ENCODE data around the gene ACAN. TPM values are rescaled to one million over a fixed set of nuclear protein-coding genes. Genes with fewer than 3 reads are reported as not detected.

The ACAN gene
- total and polyA plus RNA-seq, 2 of the 8 experiments (the other 6 are each of a cell fraction or from before 2014, with no cell fraction given): 0.71 to 0.73 TPM

DNA sequence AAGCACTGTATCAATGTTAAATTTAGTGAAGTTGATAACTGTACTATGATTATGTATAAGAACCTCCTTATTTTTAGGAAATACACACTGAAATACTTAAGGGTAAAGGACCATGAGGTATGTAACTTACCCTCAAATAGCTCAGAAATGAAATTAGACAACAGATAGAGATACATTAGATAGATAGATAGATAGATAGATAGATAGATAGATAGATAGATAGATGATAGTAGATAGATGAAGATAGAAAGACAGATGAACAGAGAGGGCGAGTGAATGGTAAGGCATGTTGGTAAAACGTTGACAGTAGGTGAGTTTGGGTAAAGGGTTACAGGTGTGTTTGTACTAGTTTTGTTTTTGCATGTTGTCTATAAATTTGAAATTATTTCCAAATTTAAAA lies 38.0 kb upstream of the ACAN start:
- no peak overlapping the region for H3K56ac ChIP-seq (replicated peaks; ENCODE audit: insufficient read length, low read depth, low read length)
- POLR2A ChIA-PET (ENCODE audit: partially characterized antibody): interaction anchor here (1.0 to 1.8 kb wide), 2 partner anchors 12 to 27 kb away, joined by 3 to 5 read pairs; no protein-coding TSS in a partner anchor
- no peak overlapping the region for H3K4ac ChIP-seq (replicated peaks; ENCODE audit: insufficient read length, low read depth, low read length)
- H3K23me2 ChIP-seq (ENCODE audit: low read depth, low read length): peaks cover 3% of the 10 kb centered on the region; the same call in 1 of the 2 replicates
- no peaks in the 10 kb centered on the region for H3K79me1 ChIP-seq (ENCODE audit: low read depth, low read length)
- H3K9me3 ChIP-seq (ENCODE audit: insufficient read depth in 2 of 2, low read depth in 1 of 2, low read length in 1 of 2): no peaks in the 10 kb centered on the region
- no peak for FAIRE-seq
- H3K9ac ChIP-seq (replicated peaks in 1 of 4; ENCODE audit: extremely low read depth in 1 of 4, low read depth in 3 of 4, low read length in 3 of 4): no peak overlapping the region
- H2BK120ac ChIP-seq (replicated peaks; ENCODE audit: low read depth, low read length): no peak overlapping the region
- H4K20me1 ChIP-seq (replicated peaks in 1 of 2; ENCODE audit: control insufficient read depth in 1 of 2, insufficient read depth in 2 of 2, low read length in 2 of 2): no peaks in the 10 kb centered on the region
- no peak overlapping the region for H2AFZ ChIP-seq (ENCODE audit: low read length)
- peaks cover 0 to 3% (median 1%) of the 10 kb centered on the region in 4 experiments; a peak in 4 of 7 replicates for H3K4me1 ChIP-seq (replicated peaks in 1 of 4; ENCODE audit: control insufficient read depth in 3 of 4, insufficient read depth in 4 of 4, low read length in 3 of 4)
- 87 to 100% methylated on average over 1 to 2 of the region's 2 CpGs for WGBS, 2 experiments (ENCODE audit: extremely low coverage in 1 of 2, insufficient coverage in 1 of 2, insufficient read length in 1 of 2, insufficient replicate concordance in 2 of 2, low coverage in 1 of 2, low lambda C conversion rate in 2 of 2, missing lambda C conversion rate in 1 of 2)
- no peak overlapping the region for H2AK5ac ChIP-seq (ENCODE audit: low read depth, low read length)
- H3K18ac ChIP-seq (ENCODE audit: extremely low read depth, low read length): no peak overlapping the region
- CTCF ChIA-PET (ENCODE audit: partially characterized antibody): no interaction called here
- no peak overlapping the region for H3K27ac ChIP-seq (ENCODE audit: low read depth, low read length)
- H3K23ac ChIP-seq (ENCODE audit: insufficient read length): no peak overlapping the region
- H2BK15ac ChIP-seq (ENCODE audit: low read length): no peak overlapping the region
- no peak overlapping the region for H3K4me3 ChIP-seq (ENCODE audit: extremely low read depth in 1 of 4, insufficient read depth in 2 of 4, low read depth in 3 of 4, low read length in 4 of 4)
- peaks cover 0 to 20% (median 12%) of the 10 kb centered on the region in 4 experiments; a peak in 6 of 7 replicates for H3K27me3 ChIP-seq (replicated peaks in 1 of 4; ENCODE audit: control insufficient read depth in 3 of 4, extremely low read depth in 1 of 4, insufficient read depth in 3 of 4, low read length in 3 of 4)
- H3K79me2 ChIP-seq (ENCODE audit: control insufficient read depth in 1 of 2, insufficient read depth in 2 of 2, low read length in 2 of 2): no peaks in the 10 kb centered on the region
- H3K36me3 ChIP-seq (ENCODE audit: control insufficient read depth in 2 of 4, insufficient read depth in 4 of 4, low read length in 3 of 4): no peaks in the 10 kb centered on the region
- H3K14ac ChIP-seq (ENCODE audit: insufficient read length): no peak overlapping the region
- H4K5ac ChIP-seq (ENCODE audit: insufficient read length, low read depth, low read length): no peak overlapping the region
- H2BK5ac ChIP-seq (ENCODE audit: low read depth, low read length): no peak overlapping the region
- no peak overlapping the region for H4K91ac ChIP-seq (replicated peaks; ENCODE audit: insufficient read length, low read length)
- no peak overlapping the region for H2BK20ac ChIP-seq (ENCODE audit: low read length)
- no peak for DNase-seq (ENCODE audit: low read depth in 1 of 2, low spot score in 2 of 2)
- no peak overlapping the region for H4K8ac ChIP-seq (ENCODE audit: extremely low read depth, insufficient read depth, low read length)
- H2BK12ac ChIP-seq (ENCODE audit: low read depth, low read length): no peak overlapping the region
- no peak overlapping the region for H3K4me2 ChIP-seq (ENCODE audit: insufficient read depth in 1 of 2, low read depth in 2 of 2, low read length in 2 of 2)
- TF ChIP-seq TBP (IDR thresholded peaks at IDR 0.05; ENCODE audit: low read depth, low read length): no peak
- TF ChIP-seq TAF7 (optimal IDR thresholded peaks at IDR 0.05; ENCODE audit: borderline replicate concordance, low read depth, low read length): no peak
- TF ChIP-seq, protein P1, sequence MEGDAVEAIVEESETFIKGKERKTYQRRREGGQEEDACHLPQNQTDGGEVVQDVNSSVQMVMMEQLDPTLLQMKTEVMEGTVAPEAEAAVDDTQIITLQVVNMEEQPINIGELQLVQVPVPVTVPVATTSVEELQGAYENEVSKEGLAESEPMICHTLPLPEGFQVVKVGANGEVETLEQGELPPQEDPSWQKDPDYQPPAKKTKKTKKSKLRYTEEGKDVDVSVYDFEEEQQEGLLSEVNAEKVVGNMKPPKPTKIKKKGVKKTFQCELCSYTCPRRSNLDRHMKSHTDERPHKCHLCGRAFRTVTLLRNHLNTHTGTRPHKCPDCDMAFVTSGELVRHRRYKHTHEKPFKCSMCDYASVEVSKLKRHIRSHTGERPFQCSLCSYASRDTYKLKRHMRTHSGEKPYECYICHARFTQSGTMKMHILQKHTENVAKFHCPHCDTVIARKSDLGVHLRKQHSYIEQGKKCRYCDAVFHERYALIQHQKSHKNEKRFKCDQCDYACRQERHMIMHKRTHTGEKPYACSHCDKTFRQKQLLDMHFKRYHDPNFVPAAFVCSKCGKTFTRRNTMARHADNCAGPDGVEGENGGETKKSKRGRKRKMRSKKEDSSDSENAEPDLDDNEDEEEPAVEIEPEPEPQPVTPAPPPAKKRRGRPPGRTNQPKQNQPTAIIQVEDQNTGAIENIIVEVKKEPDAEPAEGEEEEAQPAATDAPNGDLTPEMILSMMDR (IDR thresholded peaks at IDR 0.05; ENCODE audit: control extremely low read depth in 1 of 3, insufficient read depth in 1 of 3, low read depth in 1 of 3, low read length in 3 of 3): no peak
- no peak for TF ChIP-seq CHD1 (IDR thresholded peaks at IDR 0.05; ENCODE audit: low read depth, low read length)
- TF ChIP-seq, protein P2, sequence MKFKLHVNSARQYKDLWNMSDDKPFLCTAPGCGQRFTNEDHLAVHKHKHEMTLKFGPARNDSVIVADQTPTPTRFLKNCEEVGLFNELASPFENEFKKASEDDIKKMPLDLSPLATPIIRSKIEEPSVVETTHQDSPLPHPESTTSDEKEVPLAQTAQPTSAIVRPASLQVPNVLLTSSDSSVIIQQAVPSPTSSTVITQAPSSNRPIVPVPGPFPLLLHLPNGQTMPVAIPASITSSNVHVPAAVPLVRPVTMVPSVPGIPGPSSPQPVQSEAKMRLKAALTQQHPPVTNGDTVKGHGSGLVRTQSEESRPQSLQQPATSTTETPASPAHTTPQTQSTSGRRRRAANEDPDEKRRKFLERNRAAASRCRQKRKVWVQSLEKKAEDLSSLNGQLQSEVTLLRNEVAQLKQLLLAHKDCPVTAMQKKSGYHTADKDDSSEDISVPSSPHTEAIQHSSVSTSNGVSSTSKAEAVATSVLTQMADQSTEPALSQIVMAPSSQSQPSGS (IDR thresholded peaks at IDR 0.05; ENCODE audit: low read length): no peak
- TF ChIP-seq YY1 (IDR thresholded peaks at IDR 0.05; ENCODE audit: low read depth, low read length): no peak
- no peak for TF ChIP-seq TCF12 (IDR thresholded peaks at IDR 0.05; ENCODE audit: low read depth, low read length)
- no peak for TF ChIP-seq JUN (IDR thresholded peaks at IDR 0.05; ENCODE audit: low read depth, low read length)
- TF ChIP-seq POLR2AphosphoS5 (IDR thresholded peaks at IDR 0.05; ENCODE audit: low read depth, low read length): no peak
- no peak for TF ChIP-seq SP1 (IDR thresholded peaks at IDR 0.05; ENCODE audit: low read depth, low read length)
